CD4-positive, alpha-beta T cell treated with Interleukin-6 at 100 ng/mL for 8 hours (primary cell): ENCODE data around the gene STX2.
"Not testable (repeated sequence)": the region's sequence is repeated elsewhere in the genome, so short reads cannot be mapped to it uniquely, and the experiment has no call there.

Source experiments
- DNase-seq: peaks from one replicate; pipeline ENCODE4 v3.0.0-alpha.2; 2020; ENCODE audit warnings: mixed read lengths, low spot score

STX2 gene

DNA sequence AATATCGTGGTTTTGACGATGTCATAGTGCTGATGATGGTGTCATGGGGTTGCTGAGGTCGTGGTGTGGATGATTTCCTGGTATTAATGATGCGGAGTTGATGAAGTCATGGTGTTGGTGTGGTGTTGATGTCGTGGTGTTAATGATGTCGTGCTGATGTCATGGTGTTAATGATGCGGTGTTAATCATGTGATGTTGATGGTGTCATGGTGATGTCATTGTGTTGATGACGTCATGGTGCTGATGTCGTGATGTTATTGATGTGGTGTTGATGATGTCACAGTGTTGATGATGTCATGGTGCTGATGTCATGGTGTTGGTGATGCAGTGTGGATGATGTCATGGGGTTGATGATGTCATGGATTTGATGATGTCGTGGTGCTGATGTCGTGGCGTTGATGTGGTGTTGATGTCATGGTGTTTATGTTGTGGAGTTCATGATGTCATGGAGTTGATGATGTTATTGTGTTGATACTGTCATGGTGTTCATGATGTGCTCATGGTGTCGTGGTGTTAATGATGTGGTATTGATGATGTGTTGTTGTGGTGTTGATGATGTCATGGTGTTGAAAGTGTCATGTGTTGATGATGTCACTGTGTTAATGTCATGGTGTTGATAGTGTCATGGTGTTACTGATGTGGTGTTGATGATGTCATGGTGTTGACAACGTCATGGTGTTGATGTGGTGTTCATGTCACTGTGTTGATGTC lies 74.4 kb downstream of the STX2 start:
- no peak for DNase-seq

DNA sequence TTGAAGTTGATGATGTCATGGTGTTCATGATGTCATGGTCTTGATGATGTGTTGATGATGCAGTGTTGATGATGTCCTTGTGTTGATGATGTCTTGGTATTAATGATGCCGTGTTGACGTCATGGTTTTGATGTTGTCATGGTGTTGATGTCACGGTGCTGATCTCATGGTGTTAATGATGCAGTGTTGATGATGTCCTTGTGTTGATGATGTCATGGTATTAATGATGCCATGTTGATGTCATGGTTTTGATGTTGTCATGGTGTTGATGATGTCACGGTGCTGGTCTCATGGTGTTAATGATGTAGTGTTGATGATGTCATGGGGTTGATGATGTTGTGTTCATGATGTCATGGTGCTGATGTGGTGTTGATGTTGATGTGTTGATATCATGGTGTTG lies 75.0 kb downstream of the STX2 start:
- DNase-seq: no peak

DNA sequence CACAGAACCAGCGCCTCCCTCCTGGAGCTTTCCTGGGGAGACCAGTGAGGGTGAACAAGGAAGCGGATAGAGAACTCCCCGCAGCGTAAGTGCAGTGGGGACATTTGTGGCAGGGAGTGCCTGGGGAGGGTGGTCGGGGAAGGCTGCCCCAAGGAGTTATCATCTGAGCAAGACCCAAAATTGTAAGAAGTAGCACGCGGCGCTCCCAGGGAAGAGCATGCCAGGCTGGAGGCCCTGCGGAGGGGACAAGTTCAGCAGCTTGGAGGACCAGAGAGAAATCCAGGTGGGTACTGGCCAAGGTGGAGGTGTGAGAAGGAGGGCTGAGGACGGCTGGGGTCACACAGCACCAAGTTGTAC lies 76.8 kb downstream of the STX2 start:
- no peak for DNase-seq

DNA sequence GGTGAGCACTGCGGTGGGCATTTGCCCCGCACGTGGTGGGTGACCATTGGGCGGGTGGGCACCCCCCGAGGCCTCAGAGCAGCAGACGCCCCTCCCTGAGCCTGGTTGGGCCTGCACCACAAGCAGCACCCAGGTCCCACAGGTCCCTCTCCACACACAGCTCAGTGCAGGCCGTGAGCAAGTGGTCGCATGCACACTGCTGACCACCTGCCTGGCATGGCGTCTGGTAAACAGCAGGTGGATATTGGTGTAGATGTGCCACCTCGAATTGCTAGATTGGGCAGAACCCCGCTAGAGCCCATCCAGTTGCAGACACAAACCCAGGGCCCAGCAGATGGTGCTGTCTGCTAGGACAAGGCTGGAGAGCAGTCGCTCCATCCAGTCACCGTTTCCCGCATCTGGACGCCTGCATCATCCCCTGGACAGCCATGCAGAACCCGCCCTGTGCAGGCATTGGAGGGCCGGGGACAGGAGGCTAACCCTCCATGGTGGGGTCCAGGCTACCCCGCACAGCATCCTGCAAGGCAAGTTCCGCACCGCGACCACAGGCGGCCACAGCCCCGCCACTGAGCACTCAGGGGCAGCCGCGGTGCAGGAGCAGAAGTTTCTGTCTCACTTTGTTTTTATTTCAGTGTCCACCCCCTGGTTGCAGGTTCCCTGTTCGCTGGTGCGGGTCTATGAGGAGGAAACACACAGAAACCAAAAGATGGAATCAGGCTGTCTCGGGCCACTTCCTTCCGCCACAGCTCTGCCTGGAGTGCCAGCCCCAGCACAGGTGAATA lies 77.3 kb downstream of the STX2 start:
- peak; percentile 30 for DNase-seq

DNA sequence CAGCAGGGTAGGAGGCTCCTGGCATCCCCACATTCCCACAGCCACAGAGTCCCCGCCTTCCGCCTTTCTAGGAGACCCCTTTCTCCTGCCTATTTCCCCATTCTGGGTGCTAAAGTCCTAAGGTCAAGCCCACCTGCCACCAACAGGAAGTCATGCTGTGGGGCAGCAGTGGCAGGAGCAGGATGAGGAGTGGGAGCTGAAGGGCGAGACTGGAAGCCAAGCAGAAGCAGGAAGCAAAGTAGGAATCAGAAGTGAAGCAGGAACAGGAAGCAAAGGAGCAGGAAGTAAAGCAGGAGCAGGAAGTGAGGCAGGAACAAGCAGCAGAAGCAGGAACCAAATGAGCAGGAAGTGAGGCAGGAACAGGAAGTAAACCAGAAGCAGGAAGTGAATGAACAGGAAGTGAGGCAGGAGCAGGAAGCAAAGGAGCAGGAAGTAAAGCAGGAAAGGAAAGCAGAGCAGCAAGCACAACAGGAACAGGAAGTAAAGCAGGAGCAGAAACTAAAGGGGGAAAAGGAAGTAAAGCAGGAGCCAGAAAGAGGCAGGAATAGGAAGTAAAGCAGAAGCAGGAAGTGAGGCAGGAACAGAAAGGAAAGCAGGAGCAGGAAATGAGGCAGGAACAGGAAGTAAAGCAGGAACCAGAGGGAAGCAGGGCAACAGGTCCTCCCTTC lies 84.7 kb downstream of the STX2 start:
- DNase-seq: no peak

DNA sequence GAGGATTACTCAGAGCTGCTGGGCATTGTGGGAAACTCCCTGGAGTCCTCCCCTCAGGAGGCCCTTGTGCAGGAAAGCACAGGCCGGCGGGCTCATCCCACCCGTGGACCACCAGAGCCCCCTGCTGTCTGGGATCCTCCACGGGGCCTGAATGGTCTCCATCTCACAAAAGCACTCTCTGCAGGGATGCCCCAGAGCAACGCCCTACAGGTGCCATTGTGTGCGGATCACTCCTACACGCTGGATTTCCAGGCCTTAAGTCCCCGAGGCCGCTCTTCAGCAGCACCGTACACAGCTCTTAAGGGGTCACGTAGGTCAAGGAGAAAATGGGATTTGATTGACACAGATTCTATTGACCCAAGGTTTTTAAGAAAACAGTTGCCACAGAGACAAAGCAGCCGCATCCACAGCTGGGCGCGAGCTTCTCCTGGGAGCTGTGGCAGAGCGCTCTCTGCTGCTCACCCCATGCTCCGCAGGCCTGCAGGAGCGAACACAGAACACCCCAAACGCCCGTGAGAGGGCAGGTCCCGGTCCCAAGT lies 86.3 kb downstream of the STX2 start:
- DNase-seq: no peak

DNA sequence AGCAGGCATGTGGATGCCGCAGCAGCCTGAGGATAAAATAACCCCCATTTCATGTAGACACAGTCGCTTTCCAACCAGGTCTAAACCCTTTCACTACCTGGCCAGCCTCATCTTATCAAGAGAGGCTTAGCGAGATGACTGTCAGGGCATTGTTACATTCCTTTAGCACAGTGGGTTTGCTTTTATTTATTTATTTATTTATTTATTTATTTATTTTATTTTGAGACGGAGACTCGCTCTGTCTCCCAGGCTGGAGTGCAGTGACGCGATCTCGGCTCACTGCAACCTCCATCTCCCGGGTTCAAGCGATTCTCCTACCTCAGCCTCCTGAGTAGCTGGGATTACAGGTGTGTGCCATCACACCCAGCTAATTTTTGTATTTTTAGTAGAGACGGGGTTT lies 87.0 kb downstream of the STX2 start:
- DNase-seq: not testable (repeated sequence)

DNA sequence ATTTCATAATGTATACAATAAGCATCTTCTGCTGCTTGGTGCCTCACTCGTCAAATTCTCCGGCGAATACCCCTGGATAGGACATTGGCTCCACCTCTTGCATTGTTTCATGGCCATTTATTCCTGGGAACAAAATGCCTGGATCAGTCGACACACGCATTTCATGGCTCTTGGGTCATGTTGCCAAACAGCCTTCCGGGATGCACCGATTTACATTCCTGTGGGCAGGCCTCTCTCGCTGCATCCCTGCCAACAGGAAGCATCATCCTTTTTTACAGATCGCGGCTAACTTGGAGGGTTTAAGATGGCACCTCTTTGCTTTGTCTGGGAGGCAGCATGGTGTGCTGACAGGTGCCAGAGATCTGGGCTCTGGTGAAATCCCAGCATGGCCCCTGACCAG lies 90.3 kb downstream of the STX2 start:
- no peak for DNase-seq

DNA sequence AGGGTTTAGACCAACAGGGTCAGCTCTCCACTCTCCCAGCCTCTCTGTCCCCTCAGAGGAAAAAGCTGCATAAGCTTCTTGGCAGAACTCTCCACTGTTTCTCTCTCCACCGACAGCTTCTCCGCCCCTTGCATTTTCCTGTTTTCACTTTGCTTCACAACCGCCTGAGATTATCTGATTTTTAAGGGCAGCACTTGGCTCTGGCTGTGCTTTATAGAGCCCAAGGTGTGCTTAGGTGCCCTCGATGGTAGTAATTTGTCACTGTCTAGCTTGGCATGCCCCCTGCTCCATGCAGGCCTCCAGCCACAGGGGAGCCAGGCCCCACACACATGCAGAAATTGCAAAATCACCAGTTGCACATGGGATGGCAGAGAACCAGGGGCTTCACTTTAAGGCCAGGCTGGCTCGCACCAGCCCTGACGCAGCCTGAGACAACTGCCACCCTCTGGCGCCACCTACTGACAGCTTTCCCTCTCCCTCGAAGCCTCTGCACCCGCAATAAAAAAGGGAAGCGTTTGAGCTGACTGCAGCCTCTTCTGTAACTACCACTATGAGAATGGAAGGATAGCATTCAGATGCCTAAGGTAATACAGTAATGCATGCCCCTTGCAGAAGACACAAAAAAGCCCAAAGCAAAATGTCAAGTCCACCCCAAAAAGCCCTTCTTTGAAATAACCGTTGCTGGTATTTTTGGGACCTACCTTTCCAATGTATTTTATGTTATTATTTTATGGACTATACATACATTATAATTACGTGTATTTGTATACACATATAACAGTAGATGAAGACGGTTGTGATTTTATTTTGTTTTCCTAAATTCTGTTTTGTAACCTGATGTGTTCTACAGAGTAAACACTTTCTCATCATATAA lies 90.9 kb downstream of the STX2 start:
- DNase-seq: peak; percentile 52

DNA sequence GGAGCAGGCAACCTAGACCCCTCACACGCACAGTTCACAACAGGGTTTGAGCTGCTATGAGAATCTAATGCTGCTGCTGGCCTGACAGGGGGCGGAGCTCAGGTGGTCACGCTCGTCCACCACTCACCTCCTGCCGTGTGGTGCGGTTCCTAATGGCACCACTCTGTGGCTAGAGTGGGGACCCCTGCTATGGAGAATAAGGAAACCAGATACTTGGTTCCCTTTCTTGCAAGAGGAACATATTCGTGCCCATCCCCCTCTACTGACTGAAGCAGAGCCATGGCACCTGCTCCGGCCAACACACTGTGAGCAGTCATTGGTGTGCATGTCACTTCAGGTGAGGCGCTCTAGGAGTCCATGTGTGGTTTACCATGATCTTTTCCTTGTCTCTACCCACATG lies 92.5 kb downstream of the STX2 start:
- no peak for DNase-seq

DNA sequence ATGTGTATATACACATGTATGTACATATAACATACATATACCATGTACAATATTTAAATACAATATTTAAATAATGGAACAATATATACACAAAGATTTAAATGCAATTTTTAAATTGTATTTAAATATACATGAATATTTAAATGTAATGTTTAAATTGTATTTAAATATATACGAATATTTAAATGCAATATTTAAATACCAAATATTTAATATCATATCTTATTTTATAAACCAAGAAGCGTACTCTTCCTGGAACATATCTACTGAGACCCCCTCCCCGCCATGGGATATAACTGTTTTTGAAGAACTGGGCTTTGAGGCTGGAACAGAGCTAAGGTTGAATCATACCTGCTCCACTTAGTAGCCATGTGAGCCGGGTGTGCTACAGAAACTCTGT lies 93.1 kb downstream of the STX2 start:
- no peak for DNase-seq

DNA sequence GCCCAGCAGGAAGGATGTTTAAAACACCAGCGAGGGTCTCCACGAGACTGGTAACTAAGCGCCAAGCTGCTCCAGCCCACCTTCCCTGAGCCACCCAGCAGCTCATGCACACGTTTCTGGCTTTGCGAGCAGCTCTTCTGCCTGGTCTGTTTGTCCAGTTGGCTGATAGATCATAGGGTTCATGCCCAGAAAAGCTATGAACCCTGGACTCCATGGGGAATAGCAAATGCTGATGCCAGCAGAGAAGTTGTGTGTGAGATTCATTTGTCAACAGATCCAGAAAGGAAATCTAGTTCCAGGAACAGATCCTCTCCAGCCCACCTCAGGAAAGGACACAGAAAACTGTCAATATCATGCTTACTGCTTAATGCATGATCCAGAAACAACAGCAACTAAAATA lies 94.8 kb downstream of the STX2 start:
- no peak for DNase-seq

DNA sequence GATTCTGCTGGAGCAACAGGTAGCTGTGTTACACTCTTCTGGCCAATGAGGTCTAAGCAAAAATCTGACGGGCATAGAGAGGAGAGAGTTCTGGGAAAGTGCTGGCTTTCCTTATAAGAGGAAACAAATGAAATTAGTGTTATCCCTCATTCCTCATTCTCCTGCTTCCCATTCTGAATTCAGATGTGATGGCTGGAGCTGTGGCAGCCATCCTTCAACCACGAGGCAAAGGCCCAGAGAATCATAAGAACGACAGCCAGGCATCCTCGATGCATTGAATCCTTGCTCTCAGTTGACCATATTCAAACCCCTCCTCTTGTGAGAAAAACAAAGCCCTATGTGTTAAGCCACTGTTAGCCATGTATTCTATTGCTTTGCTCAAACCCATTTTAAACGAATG lies 95.4 kb downstream of the STX2 start:
- no peak for DNase-seq

DNA sequence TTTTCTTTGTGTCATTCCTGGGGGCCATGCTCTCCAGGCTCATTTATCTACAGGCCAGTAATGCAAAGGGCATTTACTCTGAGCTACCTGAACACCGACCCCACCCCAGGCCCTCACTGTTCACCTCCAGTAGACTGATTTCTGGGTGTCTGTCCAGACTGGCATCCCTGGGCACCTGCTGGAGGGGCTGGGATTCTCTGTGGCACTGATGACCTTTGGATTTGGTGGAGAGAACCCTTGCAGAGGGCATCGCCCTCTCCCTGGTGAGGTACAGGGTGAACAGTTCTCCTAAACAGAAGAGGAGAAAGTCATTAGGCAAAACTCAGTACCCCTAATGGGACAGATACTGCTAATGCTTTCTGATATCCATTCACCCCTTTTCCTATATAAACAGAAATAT lies 95.9 kb downstream of the STX2 start:
- DNase-seq: no peak

DNA sequence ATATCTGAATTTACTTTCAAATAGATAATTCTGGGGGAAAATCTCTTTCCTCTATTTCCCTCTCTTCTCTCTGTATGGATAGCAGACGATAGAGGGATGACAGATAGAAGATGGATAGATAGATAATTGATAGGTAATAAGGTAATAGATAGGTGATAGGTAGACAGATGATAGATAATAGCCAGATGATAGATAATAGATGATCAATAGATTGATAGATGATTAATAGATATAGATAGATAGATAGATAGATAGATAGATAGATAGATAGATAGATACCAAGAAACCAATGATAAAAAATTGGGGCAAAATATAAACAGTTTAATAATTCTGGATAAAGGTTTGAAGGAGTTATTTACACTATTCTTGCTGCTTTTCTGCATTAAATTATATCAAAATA lies 96.3 kb downstream of the STX2 start:
- no peak for DNase-seq

DNA sequence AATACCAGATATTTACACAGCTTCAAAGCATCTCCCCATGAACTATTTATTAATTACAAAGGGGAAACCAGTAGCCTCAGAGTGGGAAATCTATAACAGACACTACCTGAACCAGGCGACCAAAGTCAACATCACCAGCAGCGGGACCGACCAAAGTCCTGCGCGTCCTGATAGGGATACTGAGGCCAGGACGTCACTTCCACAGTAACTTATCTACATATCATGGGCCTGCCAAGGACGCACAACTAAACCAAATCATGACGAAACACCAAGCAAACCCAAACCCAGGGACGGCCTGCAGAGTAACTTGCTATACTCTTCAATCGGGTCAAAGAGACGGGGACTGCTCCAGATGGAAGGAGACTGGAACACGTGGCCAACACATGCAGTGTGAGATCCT lies 96.9 kb downstream of the STX2 start:
- no peak for DNase-seq
